Endothelial cell of umbilical vein (primary cell): ENCODE measurements around the gene TTLL11. TPM values are rescaled to one million over a fixed set of nuclear protein-coding genes. Genes with fewer than 3 reads are reported as not detected.

Experiments used
- BruUV-seq: library from RNA; stranded (reverse); fragments of 400-500 nt; replicated peaks from 2 replicates; lab custom pipeline; 2021; lab: Mats Ljungman, UMichigan
- CTCF ChIA-PET: fragments of 300-600, 350-600 bp; sonication (Branson Sonifier 250); formaldehyde crosslinking; loops from one replicate; lab custom pipeline; 2021; ENCODE audit warnings: antibody characterized with exemption, inconsistent platforms; lab: Charles Lee
- POLR2A ChIA-PET: fragments of 300-600, 350-600 bp; sonication (Branson Sonifier 250); formaldehyde crosslinking; loops from one replicate; lab custom pipeline; 2021; ENCODE audit warnings: antibody characterized with exemption, inconsistent platforms; lab: Charles Lee
- DNase-seq: peaks from one replicate; pipeline ENCODE4 v3.0.0-alpha.2; 2011; ENCODE audit warnings: low read depth, low spot score
- FAIRE-seq: peaks from 2 replicates; lab custom pipeline; 2011; peaks lifted over from hg19 to GRCh38; lab: Jason Lieb, UNC
- H2AFZ ChIP-seq: 2 replicates; pipeline ENCODE4 v1.6.0; 2012; ENCODE audit warnings: low read depth, low read length, control low read depth, inconsistent platforms
- H3K27ac ChIP-seq: 2 replicates; pipeline ENCODE4 v1.5.1; 2011; ENCODE audit warnings: low read depth, mild to moderate bottlenecking, control low read depth, low read length, moderate library complexity; ENCODE audit not compliant: insufficient read depth
- H3K27me3 ChIP-seq, 2 experiments: 2 replicates each; pipeline versions ENCODE4 v1.6.0 to v1.6.1; 2011; ENCODE audit warnings: low read length in 2 of 2, mixed read lengths in 1 of 2; ENCODE audit not compliant: control insufficient read depth in 2 of 2, insufficient read depth in 2 of 2
- H3K36me3 ChIP-seq, 2 experiments: 2 replicates in 1 of 2; 3 replicates in 1 of 2; pipeline ENCODE4 v1.5.1; 2011; ENCODE audit warnings: low read length in 2 of 2, mild to moderate bottlenecking in 1 of 2, moderate library complexity in 1 of 2; ENCODE audit not compliant: control insufficient read depth in 2 of 2, insufficient read depth in 2 of 2; ENCODE audit errors: extremely low read depth in 1 of 2
- H3K4me1 ChIP-seq: 3 replicates; pipeline ENCODE4 v1.5.1; 2011; ENCODE audit warnings: mild to moderate bottlenecking, low read length; ENCODE audit not compliant: control insufficient read depth, insufficient read depth; ENCODE audit errors: extremely low read depth
- H3K4me2 ChIP-seq: 2 replicates; pipeline ENCODE4 v1.6.1; 2011; ENCODE audit warnings: low read length, control low read depth, mixed read lengths; ENCODE audit not compliant: insufficient read depth
- H3K4me3 ChIP-seq, 3 experiments: fragments of 200-600 bp in 1 of 3; sonication (generic), shearing (Covaris generic) in 1 of 3; replicated peaks in 1 of 3; 2 replicates each; pipeline ENCODE4 v1.5.1; 2011 to 2016; ENCODE audit warnings: control low read depth in 3 of 3, low read length in 3 of 3, mild to moderate bottlenecking in 2 of 3, inconsistent platforms in 1 of 3, low read depth in 1 of 3, moderate library complexity in 1 of 3; ENCODE audit not compliant: insufficient read depth in 1 of 3
- H3K79me2 ChIP-seq: 2 replicates; pipeline ENCODE4 v1.6.0; 2012; ENCODE audit warnings: low read length, inconsistent platforms; ENCODE audit not compliant: control insufficient read depth, insufficient read depth
- H3K9ac ChIP-seq: replicated peaks from 2 replicates; pipeline ENCODE3; 2011; ENCODE audit warnings: low read length, control low read depth; ENCODE audit not compliant: insufficient read depth; ENCODE audit errors: extremely low read depth
- H3K9me1 ChIP-seq: replicated peaks from 3 replicates; pipeline ENCODE4 v1.6.0; 2011; ENCODE audit warnings: mild to moderate bottlenecking, low read length; ENCODE audit not compliant: control insufficient read depth, insufficient read depth; ENCODE audit errors: extremely low read depth
- H3K9me3 ChIP-seq: replicated peaks from 2 replicates; pipeline ENCODE4 v1.5.1; 2012; ENCODE audit warnings: low read length, inconsistent platforms; ENCODE audit not compliant: control insufficient read depth, insufficient read depth
- H4K20me1 ChIP-seq: replicated peaks from 2 replicates; pipeline ENCODE3; 2011; ENCODE audit warnings: mild to moderate bottlenecking, low read length; ENCODE audit not compliant: control insufficient read depth, insufficient read depth; ENCODE audit errors: extremely low read depth
- CTCF ChIP-seq, 2 donors: IDR thresholded peaks; 1 replicate in 1 of 2; 2 replicates in 1 of 2; pipeline ENCODE4 v1.5.1; 2011; ENCODE audit warnings: low read length in 2 of 2, mild to moderate bottlenecking in 2 of 2, moderate library complexity in 2 of 2, control low read depth in 1 of 2, inconsistent platforms in 1 of 2, low read depth in 1 of 2; ENCODE audit not compliant: insufficient read depth in 1 of 2; ENCODE audit errors: extremely low read depth in 1 of 2
- EZH2 ChIP-seq: IDR thresholded peaks from 2 replicates; pipeline ENCODE4 v1.6.1; 2012; ENCODE audit warnings: borderline replicate concordance, low read depth, mild to moderate bottlenecking, moderate library complexity, low read length, inconsistent platforms; ENCODE audit not compliant: severe bottlenecking
- FOS ChIP-seq: IDR thresholded peaks from 2 replicates; pipeline ENCODE4 v1.6.1; 2011; ENCODE audit warnings: mild to moderate bottlenecking, low read length, moderate library complexity, borderline replicate concordance; ENCODE audit not compliant: insufficient read depth
- GATA2 ChIP-seq: IDR thresholded peaks from 2 replicates; pipeline ENCODE4 v1.7.0; 2011; ENCODE audit warnings: low read depth, mild to moderate bottlenecking, moderate library complexity, mixed read lengths, low read length; ENCODE audit not compliant: insufficient read length, insufficient read depth
- JUN ChIP-seq: IDR thresholded peaks from 2 replicates; pipeline ENCODE4 v1.6.1; 2011; ENCODE audit warnings: borderline replicate concordance, low read depth; ENCODE audit not compliant: insufficient read length, insufficient read depth
- MYC ChIP-seq: IDR thresholded peaks from one replicate; pipeline ENCODE4 v1.6.1; 2011; ENCODE audit warnings: mild to moderate bottlenecking, low read depth, low read length
- POLR2A ChIP-seq: IDR thresholded peaks from 2 replicates; pipeline ENCODE4 v1.6.1; 2012; ENCODE audit warnings: low read depth, mild to moderate bottlenecking, control low read depth, low read length
- POLR2AphosphoS5 ChIP-seq: IDR thresholded peaks from 2 replicates; pipeline ENCODE4 v1.6.1; 2012; ENCODE audit warnings: low read depth, mild to moderate bottlenecking, control low read depth, low read length, moderate library complexity; ENCODE audit not compliant: insufficient read depth
- dilution Hi-C: fragments of 300-500 bp; cut with MboI; formaldehyde crosslinking; loops from one replicate; pipeline ENCODE4 v1.15.0; 2019; ENCODE audit warnings: low sequenced_read_pairs; ENCODE audit not compliant: extremely low pct_ligation_motif_present
- intact Hi-C: fragments of 100-400 bp; cut with micrococcal nuclease; formaldehyde crosslinking; loops from one replicate; pipeline ENCODE4 v1.10.0; 2022
- polyA plus RNA-seq, 4 experiments: library from polyadenylated mRNA; depleted of rRNA in 3 of 4; stranded (reverse) in 3 of 4; unstranded in 1 of 4; fragments of >200 nt; gene quantifications; 2 replicates each; pipeline versions ENCODE4 v1.2.1 to v1.2.3, GENCODE V29; 2011 to 2012; ENCODE audit warnings: missing spikeins in 1 of 4
- total RNA-seq: library from RNA; stranded (reverse); gene quantifications from 2 replicates; pipeline ENCODE4 v1.2.3, GENCODE V29; 2021
- TF ChIP-seq, protein P1 (sequence below): IDR thresholded peaks from 2 replicates; pipeline ENCODE4 v1.6.1; 2011; ENCODE audit not compliant: insufficient read depth, insufficient read length

TTLL11 gene
- total and polyA plus RNA-seq, 2 donors (not counting 3 experiments of a cell fraction or from before 2014, with no cell fraction given): 4.9 to 5.1 TPM

DNA sequence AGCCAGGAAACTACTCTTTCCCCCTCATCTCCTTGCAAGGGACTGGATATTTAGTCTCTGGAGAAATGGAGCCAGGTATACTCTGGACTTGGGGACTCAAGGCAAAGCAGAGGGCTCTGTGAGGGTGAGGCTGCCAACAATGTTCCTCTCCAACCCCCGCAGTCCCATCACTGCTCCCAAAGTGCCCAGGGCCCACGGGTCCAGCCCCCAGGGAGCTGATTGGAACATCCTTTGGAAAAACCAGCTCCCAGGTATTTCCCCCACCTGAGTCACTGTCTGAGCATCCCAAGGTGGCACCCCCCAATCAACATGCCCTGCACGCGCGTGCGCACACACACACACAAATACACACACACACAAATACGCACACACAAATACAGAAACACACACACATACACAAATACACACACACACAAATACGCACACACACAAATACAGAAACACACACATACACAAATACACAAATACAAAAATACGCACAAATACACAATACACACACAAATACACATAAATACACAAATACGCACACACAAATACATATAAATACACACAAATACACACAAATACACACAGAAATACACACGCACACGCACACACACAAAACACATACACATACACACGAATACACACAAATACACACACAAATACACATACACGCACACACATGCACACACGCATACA lies 304.3 kb downstream of the TTLL11 start:
- Histone ChIP-seq H4K20me1 (no peaks in the 10 kb centered on the region), H3K4me1 (no peaks in the 10 kb centered on the region), H3K27ac (no peak overlapping the region), H3K9me1 (no peaks in the 10 kb centered on the region), H3K4me2 (no peak overlapping the region), H3K9ac (no peak overlapping the region), H3K27me3 (no peaks in the 10 kb centered on the region), H3K36me3 (peaks cover 0 to 8% of the 10 kb centered on the region in 2 experiments), H3K79me2 (no peaks in the 10 kb centered on the region), H3K9me3 (no peaks in the 10 kb centered on the region), H2AFZ (no peak overlapping the region), H3K4me3 (no peak overlapping the region)
- no peak for TF ChIP-seq POLR2A
- TF ChIP-seq, protein P1, sequence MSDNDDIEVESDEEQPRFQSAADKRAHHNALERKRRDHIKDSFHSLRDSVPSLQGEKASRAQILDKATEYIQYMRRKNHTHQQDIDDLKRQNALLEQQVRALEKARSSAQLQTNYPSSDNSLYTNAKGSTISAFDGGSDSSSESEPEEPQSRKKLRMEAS: no peak
- dilution Hi-C loops (no loop called here), intact Hi-C loops (no loop called here)
- ChIA-PET CTCF (interaction anchor here (1.4 kb wide), 1 partner anchor 54 kb away, joined by 3 read pairs; no protein-coding TSS in a partner anchor), POLR2A (no interaction called here)
- no TSS peak for BruUV-seq
- DNase-seq: no peak
- FAIRE-seq: no peak

DNA sequence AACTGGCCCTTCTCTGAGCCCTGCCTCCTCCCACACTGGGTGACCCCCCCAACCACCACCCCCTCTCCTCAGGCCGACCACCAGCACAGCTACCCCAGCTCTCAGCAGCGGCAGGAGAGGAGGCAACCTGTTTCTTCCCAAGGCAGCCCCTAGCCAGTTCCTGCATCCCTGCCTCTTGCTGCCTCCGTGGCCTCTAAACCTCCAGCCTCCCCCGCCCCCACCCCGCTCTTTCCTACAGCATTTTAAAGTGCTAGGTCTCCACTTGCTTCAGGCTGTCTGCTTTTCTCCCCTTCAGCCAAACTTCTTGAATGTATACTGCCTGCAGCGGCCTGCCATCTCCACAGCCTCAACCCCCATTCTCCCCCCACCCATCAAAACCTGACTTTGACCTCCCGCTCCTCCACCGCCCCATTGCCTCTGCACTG lies 306.1 kb downstream of the TTLL11 start:
- Histone ChIP-seq H3K27me3 (no peaks in the 10 kb centered on the region), H3K9me3 (no peaks in the 10 kb centered on the region), H4K20me1 (no peaks in the 10 kb centered on the region), H3K9ac (no peak overlapping the region), H3K79me2 (no peaks in the 10 kb centered on the region), H3K4me2 (no peak overlapping the region), H2AFZ (no peak overlapping the region), H3K36me3 (peaks cover 0 to 25% of the 10 kb centered on the region in 2 experiments), H3K27ac (no peak overlapping the region), H3K4me1 (no peaks in the 10 kb centered on the region), H3K9me1 (no peaks in the 10 kb centered on the region), H3K4me3 (no peak overlapping the region)
- no TSS peak for BruUV-seq
- intact Hi-C loops: no loop called here
- TF ChIP-seq POLR2AphosphoS5: no peak
- TF ChIP-seq CTCF (IDR thresholded peaks at IDR 0.05; ENCODE audit: extremely low read depth in 1 of 2, insufficient read depth in 1 of 2, low read depth in 1 of 2, low read length in 2 of 2): no peak
- no peak for TF ChIP-seq POLR2A
- no peak for TF ChIP-seq FOS
- no peak for TF ChIP-seq MYC
- TF ChIP-seq EZH2: no peak
- TF ChIP-seq JUN: no peak
- TF ChIP-seq, protein P1: no peak
- TF ChIP-seq GATA2: no peak
- FAIRE-seq (no peak), DNase-seq (no peak)
- dilution Hi-C loops: no loop called here
- POLR2A ChIA-PET: no interaction called here
- CTCF ChIA-PET: no interaction called here
